MM.1S (cell line): ENCODE data around the gene RIC8A.

Experiments used
- EZH2 ChIP-seq: fragments of 300-600 bp; sonication (generic); optimal IDR thresholded peaks from 2 replicates; pipeline ENCODE3; 2017; ENCODE audit warnings: low read depth, mild to moderate bottlenecking, antibody characterized with exemption, low read length, mixed read lengths
- TF ChIP-seq, protein P1 (sequence below): fragments of 300-600 bp; sonication (generic); IDR thresholded peaks from 2 replicates; pipeline ENCODE4 v1.5.1; 2016; ENCODE audit warnings: antibody characterized with exemption, low read length, mixed read lengths

DNA sequence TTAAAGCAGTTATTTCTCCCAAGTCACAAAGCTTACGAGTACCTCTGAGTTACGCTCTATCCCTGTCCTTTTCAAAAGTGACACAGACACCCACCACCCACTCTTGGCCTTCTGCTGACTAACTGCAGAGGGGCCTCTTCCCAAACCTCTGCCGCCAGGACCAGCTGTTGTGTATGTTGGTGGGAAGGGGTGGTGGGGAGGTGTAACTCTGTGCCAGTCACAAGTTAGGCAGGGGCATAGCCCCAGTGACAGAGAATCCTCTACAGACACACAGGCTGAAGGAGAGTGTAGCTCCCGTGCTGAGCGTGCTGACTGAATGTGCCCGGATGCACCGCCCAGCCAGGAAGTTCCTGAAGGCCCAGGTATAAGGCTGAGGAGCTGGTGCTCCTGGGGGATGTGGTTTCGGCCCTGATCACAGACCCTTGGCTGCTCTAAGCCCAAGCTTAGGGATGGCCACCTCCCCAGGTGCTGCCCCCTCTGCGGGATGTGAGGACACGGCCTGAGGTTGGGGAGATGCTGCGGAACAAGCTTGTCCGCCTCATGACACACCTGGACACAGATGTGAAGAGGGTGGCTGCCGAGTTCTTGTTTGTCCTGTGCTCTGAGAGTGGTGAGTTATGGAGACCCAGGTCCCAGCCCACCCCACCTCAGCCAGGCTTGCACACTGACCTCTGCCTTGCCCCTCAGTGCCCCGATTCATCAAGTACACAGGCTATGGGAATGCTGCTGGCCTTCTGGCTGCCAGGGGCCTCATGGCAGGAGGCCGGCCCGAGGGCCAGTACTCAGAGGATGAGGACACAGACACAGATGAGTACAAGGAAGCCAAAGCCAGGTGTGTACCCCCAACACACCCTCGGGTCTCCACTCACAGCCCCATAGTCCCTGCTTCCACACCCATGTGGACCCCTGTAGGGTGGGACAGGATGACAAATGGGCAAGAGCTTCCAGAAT, 4.9 kb downstream of the RIC8A start:
- TF ChIP-seq, protein P1, sequence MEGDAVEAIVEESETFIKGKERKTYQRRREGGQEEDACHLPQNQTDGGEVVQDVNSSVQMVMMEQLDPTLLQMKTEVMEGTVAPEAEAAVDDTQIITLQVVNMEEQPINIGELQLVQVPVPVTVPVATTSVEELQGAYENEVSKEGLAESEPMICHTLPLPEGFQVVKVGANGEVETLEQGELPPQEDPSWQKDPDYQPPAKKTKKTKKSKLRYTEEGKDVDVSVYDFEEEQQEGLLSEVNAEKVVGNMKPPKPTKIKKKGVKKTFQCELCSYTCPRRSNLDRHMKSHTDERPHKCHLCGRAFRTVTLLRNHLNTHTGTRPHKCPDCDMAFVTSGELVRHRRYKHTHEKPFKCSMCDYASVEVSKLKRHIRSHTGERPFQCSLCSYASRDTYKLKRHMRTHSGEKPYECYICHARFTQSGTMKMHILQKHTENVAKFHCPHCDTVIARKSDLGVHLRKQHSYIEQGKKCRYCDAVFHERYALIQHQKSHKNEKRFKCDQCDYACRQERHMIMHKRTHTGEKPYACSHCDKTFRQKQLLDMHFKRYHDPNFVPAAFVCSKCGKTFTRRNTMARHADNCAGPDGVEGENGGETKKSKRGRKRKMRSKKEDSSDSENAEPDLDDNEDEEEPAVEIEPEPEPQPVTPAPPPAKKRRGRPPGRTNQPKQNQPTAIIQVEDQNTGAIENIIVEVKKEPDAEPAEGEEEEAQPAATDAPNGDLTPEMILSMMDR: no peak
- TF ChIP-seq EZH2: no peak
